ENCODE measurements around the gene PCNX2. TPM values are rescaled to one million over a fixed set of nuclear protein-coding genes. Genes with fewer than 3 reads are reported as not detected.

Gene PCNX2
- total RNA-seq, 2 donors from 2014 or later, result 23.9 to 39.1 TPM

DNA sequence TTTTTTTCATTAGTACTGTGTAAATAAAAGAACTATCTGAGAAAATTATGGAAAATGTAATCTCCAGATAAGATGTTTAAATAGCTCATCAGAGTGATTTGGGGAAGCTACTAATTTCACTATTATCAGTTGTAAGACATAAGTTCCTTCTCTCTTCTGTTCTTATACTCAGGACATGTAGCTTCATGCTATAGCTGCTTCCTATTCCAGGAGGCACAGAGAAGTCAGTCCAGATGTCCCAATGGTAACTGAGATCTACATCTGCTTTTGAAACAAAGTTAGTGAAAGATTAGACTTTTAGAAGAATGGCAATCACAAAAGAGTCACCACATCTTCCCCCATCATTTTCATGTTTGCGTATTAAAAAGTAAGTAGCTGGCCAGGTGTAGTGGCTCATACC is 37.6 kb upstream of the PCNX2 start:
- H3K9me3 Mint-ChIP-seq, result no peaks in the 10 kb centered on the region
- H3K36me3 Mint-ChIP-seq (ENCODE audit: low read depth), result no peaks in the 10 kb centered on the region
- WGBS, 2 experiments (ENCODE audit: insufficient coverage in 1 of 2, insufficient read length in 1 of 2), result 100% methylated on average over 1 of the region's 1 CpG; no CpG with 5 or more reads in 1 of the 2 experiments

DNA sequence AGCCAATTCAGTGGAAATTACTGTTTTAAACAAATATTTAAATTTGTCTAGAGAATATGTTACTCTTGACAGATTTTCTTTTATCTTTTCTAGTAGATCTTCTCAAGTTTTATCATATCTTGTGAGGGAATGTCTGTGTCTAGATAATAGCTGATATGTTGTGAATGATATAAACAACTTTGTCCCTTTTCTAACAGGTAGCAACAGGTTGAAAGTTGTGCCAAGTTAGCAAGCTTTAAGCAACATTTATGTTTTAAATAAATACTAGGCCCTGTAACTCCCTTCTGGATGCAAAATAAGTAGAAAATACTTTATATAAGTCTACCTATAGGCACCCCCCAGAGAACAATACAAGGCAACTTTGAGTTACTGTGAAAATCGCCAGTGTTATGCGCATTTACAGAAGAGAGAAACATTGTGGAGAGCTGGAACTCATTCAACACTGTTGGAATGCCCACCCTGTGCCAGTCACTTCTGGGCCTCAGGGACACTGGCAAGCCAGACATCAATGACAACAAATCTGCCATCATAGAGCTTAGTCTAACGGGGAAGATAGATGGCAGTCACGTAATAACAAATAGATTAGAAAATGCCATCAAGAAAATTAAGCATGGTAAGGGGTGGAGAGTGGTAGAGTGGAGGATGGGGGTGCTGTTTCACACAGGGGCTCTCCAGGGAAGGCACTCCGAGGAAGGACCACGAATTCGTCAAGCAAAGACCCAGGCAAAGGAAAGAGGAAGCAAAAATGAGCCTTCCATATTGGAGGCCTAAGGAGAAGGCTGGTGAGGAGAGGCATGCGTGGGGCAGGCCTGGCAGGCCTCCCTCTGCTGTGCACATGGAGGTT is 36.4 kb upstream of the PCNX2 start:
- H3K4me3 ChIP-seq (ENCODE audit: low read length), result no peak overlapping the region
- peaks cover 18% of the 10 kb centered on the region for H3K27me3 ChIP-seq (ENCODE audit: control insufficient read depth, insufficient read depth, low read length, poor library complexity, severe bottlenecking)
- peaks cover 6% of the 10 kb centered on the region for H3K4me1 Mint-ChIP-seq
- no peak for DNase-seq
- no peaks in the 10 kb centered on the region for H3K36me3 Mint-ChIP-seq (ENCODE audit: low read depth)
- H3K4me3 Mint-ChIP-seq, result no peak overlapping the region
- H3K4me1 ChIP-seq (ENCODE audit: control insufficient read depth, insufficient read depth, low read length), result no peaks in the 10 kb centered on the region
- H3K27me3 Mint-ChIP-seq (ENCODE audit: insufficient read depth), result peaks cover 17% of the 10 kb centered on the region
- no peak overlapping the region for H3K9ac ChIP-seq (ENCODE audit: extremely low read depth, low read length, poor library complexity, severe bottlenecking)
- H3K27ac ChIP-seq (ENCODE audit: low read depth, low read length), result no peak overlapping the region
- 92 to 98% methylated on average over 7 to 8 of the region's 8 CpGs for WGBS, 2 experiments (ENCODE audit: insufficient coverage in 1 of 2, insufficient read length in 1 of 2)
- TF ChIP-seq, protein P1, sequence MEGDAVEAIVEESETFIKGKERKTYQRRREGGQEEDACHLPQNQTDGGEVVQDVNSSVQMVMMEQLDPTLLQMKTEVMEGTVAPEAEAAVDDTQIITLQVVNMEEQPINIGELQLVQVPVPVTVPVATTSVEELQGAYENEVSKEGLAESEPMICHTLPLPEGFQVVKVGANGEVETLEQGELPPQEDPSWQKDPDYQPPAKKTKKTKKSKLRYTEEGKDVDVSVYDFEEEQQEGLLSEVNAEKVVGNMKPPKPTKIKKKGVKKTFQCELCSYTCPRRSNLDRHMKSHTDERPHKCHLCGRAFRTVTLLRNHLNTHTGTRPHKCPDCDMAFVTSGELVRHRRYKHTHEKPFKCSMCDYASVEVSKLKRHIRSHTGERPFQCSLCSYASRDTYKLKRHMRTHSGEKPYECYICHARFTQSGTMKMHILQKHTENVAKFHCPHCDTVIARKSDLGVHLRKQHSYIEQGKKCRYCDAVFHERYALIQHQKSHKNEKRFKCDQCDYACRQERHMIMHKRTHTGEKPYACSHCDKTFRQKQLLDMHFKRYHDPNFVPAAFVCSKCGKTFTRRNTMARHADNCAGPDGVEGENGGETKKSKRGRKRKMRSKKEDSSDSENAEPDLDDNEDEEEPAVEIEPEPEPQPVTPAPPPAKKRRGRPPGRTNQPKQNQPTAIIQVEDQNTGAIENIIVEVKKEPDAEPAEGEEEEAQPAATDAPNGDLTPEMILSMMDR (conservative IDR thresholded peaks at IDR 0.05), result no peak
- H3K9me3 ChIP-seq (ENCODE audit: control insufficient read depth, low read length), result no peaks in the 10 kb centered on the region
- H3K36me3 ChIP-seq (ENCODE audit: control insufficient read depth, insufficient read depth, low read length), result no peaks in the 10 kb centered on the region
- no peaks in the 10 kb centered on the region for H3K9me3 Mint-ChIP-seq
- no peak overlapping the region for H3K27ac Mint-ChIP-seq

More for the DNA sequence above, 37.6 kb upstream of the PCNX2 start:
- no peak overlapping the region for H3K9ac ChIP-seq (ENCODE audit: extremely low read depth, low read length, poor library complexity, severe bottlenecking)
- DNase-seq, result no peak
- no peaks in the 10 kb centered on the region for H3K4me1 ChIP-seq (ENCODE audit: control insufficient read depth, insufficient read depth, low read length)
- H3K27me3 ChIP-seq (ENCODE audit: control insufficient read depth, insufficient read depth, low read length, poor library complexity, severe bottlenecking), result peaks cover 17% of the 10 kb centered on the region
- no peaks in the 10 kb centered on the region for H3K9me3 ChIP-seq (ENCODE audit: control insufficient read depth, low read length)
- no peak overlapping the region for H3K27ac ChIP-seq (ENCODE audit: low read depth, low read length)
- H3K27ac Mint-ChIP-seq, result no peak overlapping the region
- H3K4me3 Mint-ChIP-seq, result no peak overlapping the region
- TF ChIP-seq, protein P1 (conservative IDR thresholded peaks at IDR 0.05), result no peak
- peaks cover 10% of the 10 kb centered on the region for H3K4me1 Mint-ChIP-seq
- H3K4me3 ChIP-seq (ENCODE audit: low read length), result no peak overlapping the region
- H3K36me3 ChIP-seq (ENCODE audit: control insufficient read depth, insufficient read depth, low read length), result no peaks in the 10 kb centered on the region
- peaks cover 15% of the 10 kb centered on the region for H3K27me3 Mint-ChIP-seq (ENCODE audit: insufficient read depth)

DNA sequence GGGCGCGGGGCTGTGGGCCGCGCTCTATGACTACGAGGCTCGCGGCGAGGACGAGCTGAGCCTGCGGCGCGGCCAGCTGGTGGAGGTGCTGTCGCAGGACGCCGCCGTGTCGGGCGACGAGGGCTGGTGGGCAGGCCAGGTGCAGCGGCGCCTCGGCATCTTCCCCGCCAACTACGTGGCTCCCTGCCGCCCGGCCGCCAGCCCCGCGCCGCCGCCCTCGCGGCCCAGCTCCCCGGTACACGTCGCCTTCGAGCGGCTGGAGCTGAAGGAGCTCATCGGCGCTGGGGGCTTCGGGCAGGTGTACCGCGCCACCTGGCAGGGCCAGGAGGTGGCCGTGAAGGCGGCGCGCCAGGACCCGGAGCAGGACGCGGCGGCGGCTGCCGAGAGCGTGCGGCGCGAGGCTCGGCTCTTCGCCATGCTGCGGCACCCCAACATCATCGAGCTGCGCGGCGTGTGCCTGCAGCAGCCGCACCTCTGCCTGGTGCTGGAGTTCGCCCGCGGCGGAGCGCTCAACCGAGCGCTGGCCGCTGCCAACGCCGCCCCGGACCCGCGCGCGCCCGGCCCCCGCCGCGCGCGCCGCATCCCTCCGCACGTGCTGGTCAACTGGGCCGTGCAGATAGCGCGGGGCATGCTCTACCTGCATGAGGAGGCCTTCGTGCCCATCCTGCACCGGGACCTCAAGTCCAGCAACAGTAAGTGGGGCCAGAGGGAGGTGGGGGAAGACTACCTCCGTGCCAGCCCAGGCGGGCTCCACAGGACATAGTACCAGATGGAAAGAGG is 32.8 kb upstream of the PCNX2 start:
- H3K9ac ChIP-seq (ENCODE audit: extremely low read depth, low read length, poor library complexity, severe bottlenecking), result peak overlapping the region; percentile 25
- H3K9me3 ChIP-seq (ENCODE audit: control insufficient read depth, low read length), result no peaks in the 10 kb centered on the region
- H3K4me3 ChIP-seq (ENCODE audit: low read length), result peak overlapping the region; percentile 81
- no peaks in the 10 kb centered on the region for H3K4me1 ChIP-seq (ENCODE audit: control insufficient read depth, insufficient read depth, low read length)
- WGBS, 2 experiments (ENCODE audit: insufficient coverage in 1 of 2, insufficient read length in 1 of 2), result 1 to 5% methylated on average over 4 to 96 of the region's 96 CpGs
- H3K27ac ChIP-seq (ENCODE audit: low read depth, low read length), result no peak overlapping the region
- H3K27me3 ChIP-seq (ENCODE audit: control insufficient read depth, insufficient read depth, low read length, poor library complexity, severe bottlenecking), result peaks cover 40% of the 10 kb centered on the region
- H3K4me3 Mint-ChIP-seq, result peak overlapping the region; percentile 57
- H3K9me3 Mint-ChIP-seq, result no peaks in the 10 kb centered on the region
- H3K36me3 ChIP-seq (ENCODE audit: control insufficient read depth, insufficient read depth, low read length), result no peaks in the 10 kb centered on the region
- H3K27me3 Mint-ChIP-seq (ENCODE audit: insufficient read depth), result peaks cover 37% of the 10 kb centered on the region
- TF ChIP-seq, protein P1 (conservative IDR thresholded peaks at IDR 0.05), result peak; percentile 15
- DNase-seq, result peak; percentile 82
- no peaks in the 10 kb centered on the region for H3K36me3 Mint-ChIP-seq (ENCODE audit: low read depth)
- no peak overlapping the region for H3K27ac Mint-ChIP-seq
- H3K4me1 Mint-ChIP-seq, result peaks cover 6% of the 10 kb centered on the region

Data from endodermal cell (in vitro differentiated cells).